ENCODE data around the gene ITIH4. TPM values are rescaled to one million over a fixed set of nuclear protein-coding genes. Genes with fewer than 3 reads are reported as not detected.

The ITIH4 gene
- total RNA-seq, 1 experiment from 2014 or later: 2.4 TPM

- DNase-seq (ENCODE audit: low spot score): no peak
- CTCF ChIA-PET: interaction anchor here (5.4 to 5.5 kb wide), 2 partner anchors 8 to 30 kb away, joined by 41 to 96 read pairs; no protein-coding TSS in a partner anchor
- TF ChIP-seq FOXP1 (CRISPR knock-in tag; IDR thresholded peaks at IDR 0.05; ENCODE audit: borderline replicate concordance): no peak
- no peak for TF ChIP-seq USF1 (CRISPR knock-in tag; IDR thresholded peaks at IDR 0.05)
- Mint-ChIP-seq H3K27me3 (ENCODE audit: low read depth) (no peaks in the 10 kb centered on the region), H3K4me1 (no peaks in the 10 kb centered on the region), H3K4me3 (no peak overlapping the region), H3K27ac (no peak overlapping the region), H3K9me3 (no peaks in the 10 kb centered on the region), H3K36me3 (no peaks in the 10 kb centered on the region)
- POLR2A ChIA-PET: interaction anchor here (0.8 kb wide), 1 partner anchor 8 kb away, joined by 3 read pairs; no protein-coding TSS in a partner anchor
- ATAC-seq: no peak
These were observed 39.7 kb downstream of the ITIH4 start for GRCh38 chr3:52790741-52791140.

GRCh38 chr3:52790337-52790736 is 40.1 kb downstream of the ITIH4 start:
- POLR2A ChIA-PET: interaction anchor here (0.8 kb wide), 1 partner anchor 8 kb away, joined by 3 read pairs; no protein-coding TSS in a partner anchor
- no peak for DNase-seq (ENCODE audit: low spot score)

GRCh38 chr3:52789746-52790040 is 40.8 kb downstream of the ITIH4 start:
- POLR2A ChIA-PET: no interaction called here
- Mint-ChIP-seq H3K4me3 (no peak overlapping the region), H3K9me3 (no peaks in the 10 kb centered on the region)

More at GRCh38 chr3:52790337-52790736, 40.1 kb downstream of the ITIH4 start:
- no peaks in the 10 kb centered on the region for H3K27me3 Mint-ChIP-seq (ENCODE audit: low read depth)
- no peaks in the 10 kb centered on the region for H3K9me3 Mint-ChIP-seq
- H3K36me3 Mint-ChIP-seq: no peaks in the 10 kb centered on the region
- no peak overlapping the region for H3K27ac Mint-ChIP-seq
- ATAC-seq: no peak
- H3K4me1 Mint-ChIP-seq: no peaks in the 10 kb centered on the region
- TF ChIP-seq NFE2L1 (CRISPR knock-in tag; IDR thresholded peaks at IDR 0.05) (no peak), IRF2 (CRISPR knock-in tag; IDR thresholded peaks at IDR 0.05; ENCODE audit: borderline replicate concordance, low read depth) (no peak), HMGXB4 (CRISPR knock-in tag; IDR thresholded peaks at IDR 0.05) (no peak), CTCF (IDR thresholded peaks at IDR 0.05) (no peak), FOXP4 (CRISPR knock-in tag; IDR thresholded peaks at IDR 0.05) (no peak), OVOL2 (CRISPR knock-in tag; IDR thresholded peaks at IDR 0.05; ENCODE audit: borderline replicate concordance) (no peak), ZNF423 (CRISPR knock-in tag; IDR thresholded peaks at IDR 0.05) (no peak), ZBTB21 (CRISPR knock-in tag; IDR thresholded peaks at IDR 0.05; ENCODE audit: borderline replicate concordance) (no peak), CREB1 (CRISPR knock-in tag; IDR thresholded peaks at IDR 0.05) (no peak), PRRX2 (CRISPR knock-in tag; IDR thresholded peaks at IDR 0.05) (no peak)
- CTCF ChIA-PET: interaction anchor here (1.9 to 5.4 kb wide), 2 partner anchors 9 to 30 kb away, joined by 9 to 41 read pairs; no protein-coding TSS in a partner anchor
- no peak overlapping the region for H3K4me3 Mint-ChIP-seq

More at GRCh38 chr3:52789746-52790040, 40.8 kb downstream of the ITIH4 start:
- ATAC-seq (no peak), DNase-seq (ENCODE audit: low spot score) (no peak)
- Mint-ChIP-seq H3K36me3 (no peaks in the 10 kb centered on the region), H3K27ac (no peak overlapping the region), H3K27me3 (ENCODE audit: low read depth) (no peaks in the 10 kb centered on the region), H3K4me1 (no peaks in the 10 kb centered on the region)
- TF ChIP-seq ATF3 (CRISPR knock-in tag; conservative IDR thresholded peaks at IDR 0.05) (no peak), PRDM15 (CRISPR knock-in tag; IDR thresholded peaks at IDR 0.05) (0 out of 2 replicates have a peak, but pooled peaks have one; percentile 52)
- CTCF ChIA-PET: interaction anchor here (1.9 to 5.4 kb wide), 2 partner anchors 10 to 31 kb away, joined by 9 to 41 read pairs; no protein-coding TSS in a partner anchor
